K562 (cell line): ENCODE measurements around the gene CST3. TPM values are rescaled to one million over a fixed set of nuclear protein-coding genes. Genes with fewer than 3 reads are reported as not detected.

ENCODE experiments used
- ATAC-seq: fragments of 200-7000 bp; cut with Tn5 transposase; 3 replicates; pipeline ENCODE4 v1.9.1; 2020; ENCODE audit warnings: moderate library complexity
- BruUV-seq: library from RNA; stranded (reverse); fragments of 400-500 nt; replicated peaks from 2 replicates; lab custom pipeline; 2021; lab: Mats Ljungman, UMichigan
- CTCF ChIA-PET: fragments of 300-600 bp; formaldehyde crosslinking; extraction: SDS; loops from one replicate; lab custom pipeline; 2021; ENCODE audit warnings: low intra/inter-chr PET ratio; lab: Yijun Ruan, JAX
- POLR2A ChIA-PET: fragments of 300-600, 350-650 bp; sonication (Branson Sonifier 250); formaldehyde crosslinking; extraction: SDS; loops from one replicate; lab custom pipeline; 2021; ENCODE audit warnings: antibody characterized with exemption, inconsistent platforms; lab: Yijun Ruan, JAX
- DNase-seq, 4 experiments: peaks; one replicate each; pipeline versions ENCODE4 v3.0.0 to v3.0.0-alpha.2; 2011 to 2018; ENCODE audit warnings: low spot score in 3 of 4, mixed read lengths in 3 of 4; ENCODE audit errors: extremely low read depth in 1 of 4
- FAIRE-seq: peaks from 2 replicates; lab custom pipeline; 2011; peaks lifted over from hg19 to GRCh38; lab: Jason Lieb, UNC
- H2AFZ ChIP-seq: 2 replicates; pipeline ENCODE4 v1.6.0; 2011; ENCODE audit warnings: low read depth, low read length, control low read depth, inconsistent platforms
- H3K27ac ChIP-seq: fragments of 200-600 bp; 3 replicates; pipeline ENCODE4 v1.8.0; 2011; ENCODE audit warnings: low read depth, mild to moderate bottlenecking, control low read depth, inconsistent platforms, low read length, moderate library complexity, mixed read lengths; ENCODE audit errors: extremely low read depth
- H3K27me3 ChIP-seq, 2 experiments: fragments of 300-600 bp in 1 of 2; 2 replicates in 1 of 2; 3 replicates in 1 of 2; pipeline versions ENCODE4 v1.6.0 to v1.8.0; 2011; ENCODE audit warnings: inconsistent platforms in 2 of 2, low read length in 2 of 2, mild to moderate bottlenecking in 1 of 2, mixed read lengths in 1 of 2, moderate library complexity in 1 of 2; ENCODE audit not compliant: control insufficient read depth in 2 of 2, insufficient read depth in 2 of 2
- H3K36me3 ChIP-seq: fragments of 300-600 bp; 3 replicates; pipeline ENCODE4 v1.8.0; 2011; ENCODE audit warnings: mild to moderate bottlenecking, low read length, inconsistent platforms; ENCODE audit not compliant: control insufficient read depth, insufficient read depth
- H3K4me1 ChIP-seq, 2 experiments: fragments of 200-600 bp in 1 of 2; replicated peaks in 1 of 2; 2 replicates in 1 of 2; 3 replicates in 1 of 2; pipeline versions ENCODE4 v1.5.1 to v1.8.0; 2011; ENCODE audit warnings: inconsistent platforms in 2 of 2, low read length in 2 of 2, mild to moderate bottlenecking in 1 of 2, mixed read lengths in 1 of 2, moderate library complexity in 1 of 2; ENCODE audit not compliant: control insufficient read depth in 2 of 2, insufficient read depth in 2 of 2
- H3K4me2 ChIP-seq: 2 replicates; pipeline ENCODE4 v1.6.1; 2011; ENCODE audit warnings: low read length, control low read depth, inconsistent platforms, mixed read lengths; ENCODE audit not compliant: insufficient read depth
- H3K4me3 ChIP-seq: fragments of 200-600 bp; sonication (generic), shearing (Covaris generic); 2 replicates; pipeline ENCODE4 v1.5.1; 2016; ENCODE audit warnings: control low read depth, inconsistent platforms
- H3K79me2 ChIP-seq: fragments of 200-600 bp; 3 replicates; pipeline ENCODE4 v1.8.0; 2011; ENCODE audit warnings: low read length, inconsistent platforms; ENCODE audit not compliant: control insufficient read depth, insufficient read depth
- H3K9ac ChIP-seq, 2 experiments: 2 replicates each; pipeline versions ENCODE4 v1.6.0 to v1.6.1; 2011; ENCODE audit warnings: low read depth in 2 of 2, low read length in 2 of 2, control low read depth in 1 of 2, inconsistent platforms in 1 of 2, mild to moderate bottlenecking in 1 of 2, mixed read lengths in 1 of 2; ENCODE audit not compliant: insufficient read depth in 1 of 2
- H3K9me1 ChIP-seq: one replicate; pipeline ENCODE4 v1.6.0; 2011; ENCODE audit warnings: inconsistent platforms, mild to moderate bottlenecking, low read length, moderate library complexity; ENCODE audit not compliant: control insufficient read depth, insufficient read depth
- H3K9me3 ChIP-seq: replicated peaks from 2 replicates; pipeline ENCODE4 v1.5.1; 2011; ENCODE audit warnings: low read depth, low read length, inconsistent platforms; ENCODE audit not compliant: control insufficient read depth, insufficient read depth
- H4K20me1 ChIP-seq: replicated peaks from 2 replicates; pipeline ENCODE4 v1.6.1; 2011; ENCODE audit warnings: low read length, inconsistent platforms, mixed read lengths; ENCODE audit not compliant: control insufficient read depth, insufficient read depth
- NCOA1 ChIP-seq: fragments of 450-650 bp; IDR thresholded peaks from 2 replicates; pipeline ENCODE4 v1.6.1; 2016; ENCODE audit warnings: low read depth
- SAFB2 ChIP-seq: fragments of 200-400 bp; formaldehyde crosslinking; IDR thresholded peaks from 2 replicates; pipeline ENCODE4 v1.6.1; 2018; ENCODE audit warnings: borderline replicate concordance, low read length, low read depth, moderate library complexity; ENCODE audit not compliant: severe bottlenecking
- SPI1 ChIP-seq: IDR thresholded peaks from 2 replicates; pipeline ENCODE4 v1.6.1; 2011; ENCODE audit warnings: low read depth, low read length, control low read depth, borderline replicate concordance
- WGBS: fragments of 100-300 bp; shearing (Covaris generic); methylation state at CpG from one replicate; pipeline ENCODE4 v1.1.6; 2016; ENCODE audit warnings: low coverage, mixed read lengths; ENCODE audit not compliant: insufficient coverage; ENCODE audit errors: missing lambda C conversion rate; 5-methylcytosine and 5-hydroxymethylcytosine counted together
- in situ Hi-C: fragments of 300-500 bp; cut with MboI; formaldehyde crosslinking; loops from 4 replicates; pipeline ENCODE4 v1.15.0; 2018; ENCODE audit warnings: inconsistent platforms, mixed read lengths
- intact Hi-C: fragments of 100-400 bp; cut with micrococcal nuclease; formaldehyde crosslinking; loops from 2 replicates; pipeline ENCODE4 v1.14.2; 2022
- polyA plus RNA-seq, 8 experiments: library from polyadenylated mRNA; depleted of rRNA in 4 of 8; stranded (reverse) in 5 of 8; unstranded in 3 of 8; fragments of >200 nt; fragmentation: Nextera tagmentation in 2 of 8; fragmentation: Illumina TruSeq in 1 of 8; extraction: Ambion mirVana in 2 of 8; extraction: Trizol in 1 of 8; gene quantifications; 2 replicates each; pipeline versions ENCODE4 v1.2.1 to v1.2.3, GENCODE V29; 2011 to 2014; ENCODE audit warnings: inconsistent platforms in 1 of 8, missing spikeins in 1 of 8
- total RNA-seq, 7 experiments: library from RNA; depleted of rRNA in 6 of 7; stranded (reverse); fragments of >200 nt in 6 of 7; fragmentation: Illumina TruSeq in 2 of 7; extraction: Trizol in 2 of 7; gene quantifications; 2 replicates each; pipeline versions ENCODE4 v1.2.1 to v1.2.3, GENCODE V29; 2011 to 2021; ENCODE audit warnings: low replicate concordance in 1 of 7
- TF ChIP-seq, protein P1 (sequence below): fragments of 450-650 bp; IDR thresholded peaks from 2 replicates; pipeline ENCODE4 v1.7.1; 2018; ENCODE audit warnings: mild to moderate bottlenecking, low read depth; ENCODE audit not compliant: partially characterized antibody

Gene CST3
- total and polyA plus RNA-seq, 9 of the 15 experiments (the other 6 are each of a cell fraction or from before 2014, with no cell fraction given), result 8.7 to 113 (median 48.5) TPM

DNA sequence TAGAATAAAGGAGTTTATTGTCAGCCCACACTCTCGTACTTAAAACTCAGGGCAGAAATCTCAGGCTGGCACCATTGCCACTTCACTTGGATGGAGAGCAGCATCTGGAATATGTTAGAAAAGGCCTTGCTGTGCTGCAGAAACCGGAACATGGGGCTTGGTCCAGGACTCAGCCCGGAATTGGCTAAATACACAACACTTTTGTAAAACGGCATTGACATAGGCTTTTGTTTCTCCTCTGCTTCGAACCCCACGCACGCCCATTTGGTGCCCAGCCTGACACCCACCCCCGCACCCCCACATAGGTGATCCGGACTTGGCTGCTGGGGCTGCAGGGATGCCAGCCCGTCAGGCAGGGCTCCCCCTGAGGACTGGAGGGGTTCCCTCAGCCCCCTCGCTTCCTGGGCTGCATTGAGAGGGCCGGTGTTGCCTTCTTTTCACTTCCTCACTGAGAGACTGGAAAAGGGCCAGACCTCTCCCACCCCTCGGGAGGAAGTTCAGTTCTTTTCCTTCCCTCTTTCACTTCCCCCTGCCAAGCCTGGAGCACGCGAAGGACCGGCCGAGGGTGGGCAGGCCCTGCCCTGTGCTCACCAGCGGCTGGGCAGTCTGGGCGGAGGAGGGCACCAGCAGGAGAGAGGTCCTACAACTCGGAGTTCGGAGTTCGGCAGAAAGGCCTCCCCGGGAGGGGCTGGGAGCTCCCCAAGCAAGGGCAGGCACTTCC, 17.9 kb upstream of the CST3 start:
- intact Hi-C loops (no loop called here), in situ Hi-C loops (no loop called here)
- H3K36me3 ChIP-seq, result no peaks in the 10 kb centered on the region
- H3K79me2 ChIP-seq, result no peaks in the 10 kb centered on the region
- H3K9me3 ChIP-seq, result no peaks in the 10 kb centered on the region
- no peak for FAIRE-seq
- H4K20me1 ChIP-seq, result no peaks in the 10 kb centered on the region
- no peak overlapping the region for H3K27ac ChIP-seq
- TF ChIP-seq SPI1 (peak; percentile 54; the same call in 1 of the 2 replicates), NCOA1 (no peak), SAFB2 (no peak)
- TF ChIP-seq, protein P1, sequence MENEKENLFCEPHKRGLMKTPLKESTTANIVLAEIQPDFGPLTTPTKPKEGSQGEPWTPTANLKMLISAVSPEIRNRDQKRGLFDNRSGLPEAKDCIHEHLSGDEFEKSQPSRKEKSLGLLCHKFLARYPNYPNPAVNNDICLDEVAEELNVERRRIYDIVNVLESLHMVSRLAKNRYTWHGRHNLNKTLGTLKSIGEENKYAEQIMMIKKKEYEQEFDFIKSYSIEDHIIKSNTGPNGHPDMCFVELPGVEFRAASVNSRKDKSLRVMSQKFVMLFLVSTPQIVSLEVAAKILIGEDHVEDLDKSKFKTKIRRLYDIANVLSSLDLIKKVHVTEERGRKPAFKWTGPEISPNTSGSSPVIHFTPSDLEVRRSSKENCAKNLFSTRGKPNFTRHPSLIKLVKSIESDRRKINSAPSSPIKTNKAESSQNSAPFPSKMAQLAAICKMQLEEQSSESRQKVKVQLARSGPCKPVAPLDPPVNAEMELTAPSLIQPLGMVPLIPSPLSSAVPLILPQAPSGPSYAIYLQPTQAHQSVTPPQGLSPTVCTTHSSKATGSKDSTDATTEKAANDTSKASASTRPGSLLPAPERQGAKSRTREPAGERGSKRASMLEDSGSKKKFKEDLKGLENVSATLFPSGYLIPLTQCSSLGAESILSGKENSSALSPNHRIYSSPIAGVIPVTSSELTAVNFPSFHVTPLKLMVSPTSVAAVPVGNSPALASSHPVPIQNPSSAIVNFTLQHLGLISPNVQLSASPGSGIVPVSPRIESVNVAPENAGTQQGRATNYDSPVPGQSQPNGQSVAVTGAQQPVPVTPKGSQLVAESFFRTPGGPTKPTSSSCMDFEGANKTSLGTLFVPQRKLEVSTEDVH, result no peak
- TF ChIP-seq, all 486 proteins: peak for 1
- DNase-seq (no peak), ATAC-seq (no peak)
- no peak overlapping the region for H3K4me3 ChIP-seq
- H3K4me2 ChIP-seq, result no peak overlapping the region
- ChIA-PET POLR2A (interaction anchor here (0.7 kb wide), 1 partner anchor 372 kb away, joined by 3 read pairs; no protein-coding TSS in a partner anchor), CTCF (no interaction called here)
- H2AFZ ChIP-seq, result no peak overlapping the region
- no TSS peak for BruUV-seq
- peaks cover 7 to 10% of the 10 kb centered on the region in 2 experiments; a peak in 4 of 5 replicates for H3K4me1 ChIP-seq
- 18% methylated on average over 11 of the region's 23 CpGs for WGBS
- H3K9me1 ChIP-seq, result no peaks in the 10 kb centered on the region
- H3K27me3 ChIP-seq, result no peaks in the 10 kb centered on the region
- H3K9ac ChIP-seq, result no peak overlapping the region; a peak in 1 of 4 replicates
